ENCODE data around the gene NOD1.

DNA sequence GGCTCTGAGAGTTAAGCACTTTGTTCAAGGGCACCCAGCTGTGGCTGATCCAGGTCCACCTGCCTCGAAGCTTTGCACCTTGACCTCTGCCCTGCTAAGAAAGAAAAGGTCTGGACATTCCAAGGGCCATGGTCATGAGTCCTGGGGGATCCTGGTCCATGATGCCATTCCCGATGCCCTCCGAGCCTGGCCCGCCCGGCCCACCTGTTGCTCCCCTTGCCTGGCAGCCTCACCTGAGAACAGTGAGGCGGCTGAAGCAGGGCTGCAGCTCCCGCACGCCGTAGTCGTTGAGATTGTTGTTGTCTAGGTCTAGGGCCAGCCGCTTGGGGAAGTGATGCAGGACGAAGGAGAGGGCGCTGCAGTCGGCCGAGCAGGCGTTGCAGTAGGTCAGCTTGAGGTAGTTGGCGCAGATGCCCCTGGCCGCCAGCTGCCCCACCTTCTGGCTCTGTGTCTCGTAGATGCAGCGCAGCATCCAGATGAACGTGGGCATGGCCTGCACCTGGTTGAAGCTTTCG lies 27.5 kb downstream of the NOD1 start:
- TF ChIP-seq, protein P1, sequence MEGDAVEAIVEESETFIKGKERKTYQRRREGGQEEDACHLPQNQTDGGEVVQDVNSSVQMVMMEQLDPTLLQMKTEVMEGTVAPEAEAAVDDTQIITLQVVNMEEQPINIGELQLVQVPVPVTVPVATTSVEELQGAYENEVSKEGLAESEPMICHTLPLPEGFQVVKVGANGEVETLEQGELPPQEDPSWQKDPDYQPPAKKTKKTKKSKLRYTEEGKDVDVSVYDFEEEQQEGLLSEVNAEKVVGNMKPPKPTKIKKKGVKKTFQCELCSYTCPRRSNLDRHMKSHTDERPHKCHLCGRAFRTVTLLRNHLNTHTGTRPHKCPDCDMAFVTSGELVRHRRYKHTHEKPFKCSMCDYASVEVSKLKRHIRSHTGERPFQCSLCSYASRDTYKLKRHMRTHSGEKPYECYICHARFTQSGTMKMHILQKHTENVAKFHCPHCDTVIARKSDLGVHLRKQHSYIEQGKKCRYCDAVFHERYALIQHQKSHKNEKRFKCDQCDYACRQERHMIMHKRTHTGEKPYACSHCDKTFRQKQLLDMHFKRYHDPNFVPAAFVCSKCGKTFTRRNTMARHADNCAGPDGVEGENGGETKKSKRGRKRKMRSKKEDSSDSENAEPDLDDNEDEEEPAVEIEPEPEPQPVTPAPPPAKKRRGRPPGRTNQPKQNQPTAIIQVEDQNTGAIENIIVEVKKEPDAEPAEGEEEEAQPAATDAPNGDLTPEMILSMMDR (conservative IDR thresholded peaks at IDR 0.05), result no peak
- no peak for TF ChIP-seq ZFX (IDR thresholded peaks at IDR 0.05)
